IPS-18c (cell line): ENCODE data around the gene DHTKD1.

Source experiments
- H3K4me3 ChIP-seq: 2 replicates; pipeline ENCODE4 v1.7.0; 2013; ENCODE audit warnings: low read depth, mild to moderate bottlenecking, low read length, moderate library complexity; ENCODE audit not compliant: insufficient read depth
- H3K9me3 ChIP-seq: one replicate; pipeline ENCODE4 v1.6.1; 2013; ENCODE audit warnings: mild to moderate bottlenecking, low read length, moderate library complexity; ENCODE audit not compliant: control insufficient read depth, insufficient read depth

The DHTKD1 gene, protein sequence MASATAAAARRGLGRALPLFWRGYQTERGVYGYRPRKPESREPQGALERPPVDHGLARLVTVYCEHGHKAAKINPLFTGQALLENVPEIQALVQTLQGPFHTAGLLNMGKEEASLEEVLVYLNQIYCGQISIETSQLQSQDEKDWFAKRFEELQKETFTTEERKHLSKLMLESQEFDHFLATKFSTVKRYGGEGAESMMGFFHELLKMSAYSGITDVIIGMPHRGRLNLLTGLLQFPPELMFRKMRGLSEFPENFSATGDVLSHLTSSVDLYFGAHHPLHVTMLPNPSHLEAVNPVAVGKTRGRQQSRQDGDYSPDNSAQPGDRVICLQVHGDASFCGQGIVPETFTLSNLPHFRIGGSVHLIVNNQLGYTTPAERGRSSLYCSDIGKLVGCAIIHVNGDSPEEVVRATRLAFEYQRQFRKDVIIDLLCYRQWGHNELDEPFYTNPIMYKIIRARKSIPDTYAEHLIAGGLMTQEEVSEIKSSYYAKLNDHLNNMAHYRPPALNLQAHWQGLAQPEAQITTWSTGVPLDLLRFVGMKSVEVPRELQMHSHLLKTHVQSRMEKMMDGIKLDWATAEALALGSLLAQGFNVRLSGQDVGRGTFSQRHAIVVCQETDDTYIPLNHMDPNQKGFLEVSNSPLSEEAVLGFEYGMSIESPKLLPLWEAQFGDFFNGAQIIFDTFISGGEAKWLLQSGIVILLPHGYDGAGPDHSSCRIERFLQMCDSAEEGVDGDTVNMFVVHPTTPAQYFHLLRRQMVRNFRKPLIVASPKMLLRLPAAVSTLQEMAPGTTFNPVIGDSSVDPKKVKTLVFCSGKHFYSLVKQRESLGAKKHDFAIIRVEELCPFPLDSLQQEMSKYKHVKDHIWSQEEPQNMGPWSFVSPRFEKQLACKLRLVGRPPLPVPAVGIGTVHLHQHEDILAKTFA

GRCh38 chr10:12068449-12069269 is at the start of gene DHTKD1:
Gene DHTKD1 (plus strand): TSS chr10:12068954. CDS start chr10:12069034, 80 bp downstream.
- no peaks in the 10 kb centered on the region for H3K9me3 ChIP-seq
- peak within 1 kb of the TSS; percentile 79 for H3K4me3 ChIP-seq

DNA sequence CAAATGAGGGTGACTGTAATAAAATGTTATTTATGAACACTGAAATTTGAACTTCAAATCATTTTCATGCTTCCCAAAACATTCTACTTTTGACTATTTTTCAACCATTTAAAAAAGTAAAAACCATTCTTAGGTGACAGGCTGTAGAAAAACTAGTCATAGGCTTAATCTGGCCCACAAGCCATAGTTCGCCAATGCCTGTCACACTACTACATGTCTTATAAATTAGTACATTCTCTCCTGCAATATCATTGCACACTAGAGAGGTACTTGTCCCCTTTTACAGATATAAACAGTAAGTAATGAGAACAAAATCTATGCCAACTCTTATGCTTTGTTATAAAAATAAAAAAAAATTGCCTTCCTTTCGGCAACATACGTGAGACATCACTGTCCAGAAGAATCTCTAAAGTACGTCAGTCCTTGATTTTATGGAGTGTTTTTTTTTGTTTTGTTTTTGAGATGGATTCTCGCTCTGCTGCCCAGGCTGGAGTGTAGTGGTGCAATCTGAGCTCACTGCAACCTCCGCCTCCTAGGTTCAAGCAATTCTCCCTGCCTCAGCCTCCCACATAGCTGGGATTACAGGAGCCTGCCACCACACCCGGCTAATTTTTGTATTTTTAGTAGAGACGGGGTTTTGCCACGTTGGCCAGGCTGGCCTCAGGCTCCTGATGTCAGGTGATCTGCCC is 49.3 kb upstream of the DHTKD1 start:
- no peaks in the 10 kb centered on the region for H3K9me3 ChIP-seq
- no peak overlapping the region for H3K4me3 ChIP-seq

- no peak overlapping the region for H3K4me3 ChIP-seq
- H3K9me3 ChIP-seq = no peaks in the 10 kb centered on the region
These were observed 48.2 kb upstream of the DHTKD1 start for GRCh38 chr10:12020574-12020973.

- Histone ChIP-seq H3K9me3 (no peaks in the 10 kb centered on the region), H3K4me3 (no peak overlapping the region)
These were observed 46.0 kb upstream of the DHTKD1 start for GRCh38 chr10:12022580-12023257.

DNA sequence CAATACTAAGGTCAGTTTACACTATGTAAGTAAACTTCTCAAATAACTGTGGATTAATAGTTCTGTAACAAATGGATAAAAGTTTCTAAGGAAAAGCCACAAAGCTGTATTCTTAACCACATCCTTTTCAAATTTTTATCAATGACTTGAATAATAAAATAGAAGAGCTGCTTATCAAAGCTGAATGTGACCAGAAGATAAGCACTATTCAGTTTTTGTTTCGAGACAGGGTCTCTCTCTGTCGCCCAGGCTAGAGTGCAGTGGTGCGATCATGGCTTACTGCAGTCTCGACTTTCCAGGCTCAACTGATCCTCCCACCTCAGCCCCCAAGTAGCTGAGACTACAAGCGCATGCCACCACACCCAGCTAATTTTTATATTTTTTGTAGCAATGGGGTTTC is 43.2 kb upstream of the DHTKD1 start:
- Histone ChIP-seq H3K4me3 (no peak overlapping the region), H3K9me3 (no peaks in the 10 kb centered on the region)

GRCh38 chr10:12027539-12027938 is 41.2 kb upstream of the DHTKD1 start:
- H3K4me3 ChIP-seq = no peak overlapping the region
- no peaks in the 10 kb centered on the region for H3K9me3 ChIP-seq

DNA sequence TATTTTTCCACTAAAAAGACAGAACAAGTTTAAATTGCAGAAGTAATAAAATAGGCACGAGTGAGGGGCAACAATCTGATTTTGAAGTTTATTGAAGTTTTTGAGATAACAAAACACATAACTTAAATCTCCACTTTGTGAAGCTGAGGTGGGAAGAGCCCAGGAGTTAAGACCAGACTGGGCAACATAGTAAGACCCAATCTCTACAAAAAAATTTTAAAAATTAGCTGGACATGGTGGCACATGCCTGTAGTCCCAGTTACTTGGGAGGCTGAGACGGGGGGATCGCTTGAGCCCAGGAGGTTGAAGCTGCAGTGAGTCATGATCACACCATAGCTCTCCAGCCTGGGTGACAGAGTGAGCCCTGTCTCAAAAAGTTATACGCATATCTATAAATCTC is 37.4 kb upstream of the DHTKD1 start:
- Histone ChIP-seq H3K9me3 (no peaks in the 10 kb centered on the region), H3K4me3 (no peak overlapping the region)

DNA sequence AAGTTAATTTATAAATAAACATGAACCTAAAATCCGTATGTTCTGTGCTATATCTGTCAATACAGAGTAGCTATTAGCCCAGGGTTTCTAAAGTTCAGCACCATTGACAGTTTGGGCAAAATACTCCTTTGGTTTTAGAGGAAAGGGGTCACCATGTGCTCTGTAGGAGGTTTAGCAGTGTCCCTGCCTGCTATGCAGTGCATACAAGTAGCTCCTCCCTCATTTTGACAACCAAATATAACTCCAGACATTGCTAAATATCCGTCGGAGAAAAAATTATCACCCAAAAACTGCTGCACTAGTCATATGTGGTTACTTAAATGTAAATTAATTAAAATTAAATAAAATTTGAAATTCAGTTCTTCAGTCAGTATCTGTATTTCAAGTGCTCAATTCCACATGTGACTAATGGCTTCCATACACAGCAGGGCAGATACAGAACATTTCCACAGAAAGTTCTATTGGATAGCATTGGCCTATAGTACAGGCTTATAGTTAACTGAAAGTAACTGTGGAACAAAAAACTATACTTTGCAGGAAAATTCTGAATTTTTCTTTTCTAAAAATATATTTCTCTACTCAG is 32.6 kb upstream of the DHTKD1 start:
- no peaks in the 10 kb centered on the region for H3K9me3 ChIP-seq
- no peak overlapping the region for H3K4me3 ChIP-seq

DNA sequence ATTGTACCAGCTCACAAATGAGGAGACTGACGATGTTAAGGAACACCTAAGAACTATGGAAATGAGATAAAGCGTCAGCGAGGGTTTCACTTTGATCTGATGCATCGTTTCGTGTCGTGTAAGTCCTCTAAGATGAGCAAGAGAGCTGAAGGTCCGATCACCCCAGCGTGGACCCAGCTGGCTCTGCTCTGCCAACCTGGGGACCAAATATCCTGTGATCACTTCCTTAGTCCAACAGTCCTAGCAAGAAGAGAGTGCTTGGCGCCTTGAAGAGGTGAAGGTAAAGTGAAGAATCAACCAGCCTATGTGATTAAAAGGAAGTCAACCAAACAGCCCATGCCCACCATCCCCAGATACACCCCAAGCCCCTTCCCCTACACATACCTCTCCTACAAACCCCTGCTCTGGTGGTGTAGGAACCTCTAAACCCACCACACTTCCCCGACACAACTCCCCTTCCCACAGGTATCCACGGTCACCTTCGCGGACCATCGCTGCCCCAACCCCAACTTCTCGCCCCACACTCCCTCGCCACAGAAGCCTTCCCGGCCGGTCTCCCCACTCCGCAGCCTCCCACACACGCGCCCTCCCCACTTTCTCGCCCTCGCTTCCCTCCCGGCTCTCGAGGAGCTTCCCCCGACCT is 26.9 kb upstream of the DHTKD1 start:
- peak overlapping the region; percentile 88 for H3K4me3 ChIP-seq
- H3K9me3 ChIP-seq = no peaks in the 10 kb centered on the region

DNA sequence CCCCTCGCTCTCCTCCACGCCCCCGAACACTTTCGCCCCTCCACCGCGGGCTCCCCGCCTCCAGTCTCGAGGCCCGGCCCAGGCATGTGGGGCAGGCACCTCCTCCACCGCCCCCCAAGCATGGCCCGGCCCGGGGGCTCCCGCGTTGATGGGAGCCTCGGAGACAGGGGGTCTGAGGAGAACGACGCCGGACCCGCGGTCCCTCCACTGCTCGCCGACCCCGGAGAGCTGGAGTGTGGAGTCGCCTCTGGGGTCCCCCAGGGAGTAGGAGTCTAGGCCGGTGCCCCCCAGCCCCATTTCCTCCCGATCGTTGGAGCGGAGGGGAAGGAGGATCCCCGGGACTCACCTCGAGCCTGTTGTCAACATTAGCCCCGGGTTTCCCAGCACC is 26.4 kb upstream of the DHTKD1 start:
- H3K9me3 ChIP-seq = no peaks in the 10 kb centered on the region
- peak overlapping the region; percentile 88 for H3K4me3 ChIP-seq

- no peaks in the 10 kb centered on the region for H3K9me3 ChIP-seq
- H3K4me3 ChIP-seq = peak within 1 kb of the TSS; percentile 88
These were observed 25.7 kb upstream of the DHTKD1 start, which contains the start of gene UPF2 for GRCh38 chr10:12042797-12043651. Gene UPF2 (minus strand): TSS chr10:12042809. CDS start chr10:12035423, 7,386 bp downstream.

DNA sequence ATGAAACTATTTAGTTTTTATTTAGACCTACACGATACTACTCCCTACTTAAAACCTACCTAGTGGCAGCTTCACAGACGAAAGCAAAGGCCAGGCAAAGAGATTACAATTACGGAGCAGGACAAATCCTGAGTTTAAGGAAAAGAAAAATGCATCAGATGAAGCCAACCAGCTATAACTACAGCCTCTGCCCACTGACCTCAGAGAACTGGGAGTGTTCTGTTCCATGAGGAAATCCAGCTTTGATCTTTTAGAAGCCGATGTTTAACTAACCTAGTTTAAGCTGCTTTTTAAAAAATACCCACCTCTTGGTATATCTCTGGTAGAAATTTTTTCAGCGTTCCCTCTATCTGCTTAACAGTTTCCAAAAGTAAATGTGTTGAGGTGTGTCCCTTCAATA is 23.2 kb upstream of the DHTKD1 start:
- no peaks in the 10 kb centered on the region for H3K9me3 ChIP-seq

DNA sequence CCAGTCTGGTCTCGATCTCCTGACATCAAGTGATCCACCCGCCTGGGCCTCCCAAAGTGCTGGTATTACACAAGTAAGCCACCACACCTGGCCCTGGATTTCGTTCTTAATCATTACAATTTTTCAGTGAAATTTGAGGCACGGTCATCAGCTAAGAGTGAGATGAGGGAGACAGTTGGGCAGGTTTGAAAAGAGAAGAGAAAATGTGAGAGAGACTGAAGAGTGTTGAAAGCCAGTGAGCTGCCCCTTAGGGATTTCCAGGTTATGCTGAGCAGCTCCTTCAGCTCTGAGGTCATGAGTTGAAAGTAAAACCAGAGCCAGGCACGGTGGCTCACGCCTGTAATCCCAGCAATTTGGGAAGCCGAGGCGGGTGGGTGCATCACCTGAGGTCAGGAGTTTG is 20.2 kb upstream of the DHTKD1 start:
- Histone ChIP-seq H3K4me3 (no peak overlapping the region), H3K9me3 (no peaks in the 10 kb centered on the region)

More for the DNA sequence above, 23.2 kb upstream of the DHTKD1 start:
- no peak overlapping the region for H3K4me3 ChIP-seq

DNA sequence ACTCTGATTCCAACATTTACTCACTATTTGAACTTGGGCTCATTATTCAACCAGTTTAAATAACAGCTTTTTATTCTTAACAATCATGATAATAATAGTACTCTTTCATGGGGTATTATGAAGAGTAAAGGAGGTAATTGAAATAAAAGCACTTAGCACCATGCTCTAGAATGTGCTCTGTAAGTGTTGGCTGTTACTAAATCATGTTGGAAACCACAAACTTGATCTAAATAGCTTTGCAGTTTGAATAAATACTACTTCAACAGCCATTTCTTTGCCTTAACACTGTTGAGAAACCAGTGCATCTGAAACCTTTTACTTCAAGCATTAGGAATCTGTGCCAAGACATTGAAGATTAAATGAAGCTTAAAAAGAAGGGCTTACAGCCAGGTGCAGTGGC is 18.2 kb upstream of the DHTKD1 start:
- H3K4me3 ChIP-seq = no peak overlapping the region
- no peaks in the 10 kb centered on the region for H3K9me3 ChIP-seq

DNA sequence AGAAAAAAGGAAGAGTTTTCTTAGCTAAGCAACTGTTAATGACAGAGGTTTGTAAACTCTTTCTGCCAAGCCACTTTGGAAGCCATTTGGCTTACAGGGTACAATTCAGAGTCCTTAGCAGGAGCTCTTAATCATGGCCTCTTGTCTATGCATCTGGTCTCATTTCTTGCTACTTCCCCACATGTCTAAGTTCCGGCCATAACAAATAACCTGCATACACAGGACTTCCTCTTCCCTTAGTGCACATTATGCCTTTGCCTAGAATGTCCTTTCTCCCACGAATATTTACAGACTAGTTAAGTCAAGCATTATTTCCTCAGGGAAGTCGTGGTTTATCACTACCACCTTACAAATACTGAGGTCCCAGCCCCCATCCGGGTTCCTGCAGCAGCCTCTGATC is 17.5 kb upstream of the DHTKD1 start:
- H3K9me3 ChIP-seq = no peaks in the 10 kb centered on the region
- H3K4me3 ChIP-seq = no peak overlapping the region
